ENCODE data around the gene CXCR1. TPM values are rescaled to one million over a fixed set of nuclear protein-coding genes. Genes with fewer than 3 reads are reported as not detected.

CXCR1 gene
- polyA plus RNA-seq, 1 of the 3 experiments (the other 2 are of a cell fraction) = not detected

GRCh38 chr2:218168016-218168415 is 1.3 kb upstream of the CXCR1 start:
- no peak for TF ChIP-seq POLR2AphosphoS5 (IDR thresholded peaks at IDR 0.05; ENCODE audit: low read depth, low read length)
- no peak for TF ChIP-seq RXRA (IDR thresholded peaks at IDR 0.05; ENCODE audit: borderline replicate concordance, low read depth)

GRCh38 chr2:218162814-218163213 is 3.9 kb downstream of the CXCR1 start:
- Histone ChIP-seq H3K9me3 (no peaks in the 10 kb centered on the region), H3K4me3 (ENCODE audit: low read depth in 2 of 2, low read length in 1 of 2) (no peak overlapping the region), H3K4me1 (ENCODE audit: control insufficient read depth in 1 of 2, insufficient read depth in 2 of 2, low read depth in 1 of 2, low read length in 1 of 2) (no peaks in the 10 kb centered on the region), H3K4me2 (no peak overlapping the region), H2AFZ (ENCODE audit: low read depth) (no peak overlapping the region), H4K20me1 (ENCODE audit: insufficient read depth) (no peaks in the 10 kb centered on the region), H3F3A (replicated peaks; ENCODE audit: insufficient read depth) (no peaks in the 10 kb centered on the region), H3K9ac (no peak overlapping the region), H3K9me2 (no peaks in the 10 kb centered on the region), H3K27me3 (ENCODE audit: insufficient read depth) (peaks cover 32% of the 10 kb centered on the region; the same call in 1 of the 2 replicates), H3K27ac (ENCODE audit: low read depth in 2 of 2, low read length in 1 of 2) (no peak overlapping the region), H3K36me3 (replicated peaks in 1 of 2; ENCODE audit: control insufficient read depth in 1 of 2, insufficient read depth in 2 of 2, low read length in 1 of 2) (no peaks in the 10 kb centered on the region), H3K79me2 (ENCODE audit: insufficient read depth) (no peaks in the 10 kb centered on the region)
- WGBS (ENCODE audit: low lambda C conversion rate) = 17% methylated on average over 1 of the region's 1 CpG
- ChIA-PET CTCF (interaction anchor here (0.6 kb wide), 1 partner anchor 42 kb away, joined by 3 read pairs; no protein-coding TSS in a partner anchor), POLR2A (no interaction called here)
- no peak for DNase-seq
- TF ChIP-seq POLR2AphosphoS5 (IDR thresholded peaks at IDR 0.05; ENCODE audit: low read depth, low read length) (no peak), JUND (IDR thresholded peaks at IDR 0.05) (no peak), TAF1 (IDR thresholded peaks at IDR 0.05; ENCODE audit: borderline replicate concordance, low read depth, low read length) (no peak), YY1 (IDR thresholded peaks at IDR 0.05; ENCODE audit: low read depth) (no peak), EP300 (IDR thresholded peaks at IDR 0.05; ENCODE audit: borderline replicate concordance in 1 of 2, low read depth in 1 of 2, low read length in 1 of 2) (no peak), ELF1 (IDR thresholded peaks at IDR 0.05) (no peak), RCOR1 (IDR thresholded peaks at IDR 0.05; ENCODE audit: low read length) (no peak), RXRA (IDR thresholded peaks at IDR 0.05; ENCODE audit: borderline replicate concordance, low read depth) (no peak), REST (IDR thresholded peaks at IDR 0.05; ENCODE audit: low read depth, low read length) (no peak), PBX3 (IDR thresholded peaks at IDR 0.05) (no peak), USF1 (IDR thresholded peaks at IDR 0.05; ENCODE audit: borderline replicate concordance, low read depth) (no peak), USF2 (IDR thresholded peaks at IDR 0.05; ENCODE audit: borderline replicate concordance, low read depth, low read length) (no peak), FOSL2 (IDR thresholded peaks at IDR 0.05; ENCODE audit: borderline replicate concordance, low read depth) (no peak), MAX (IDR thresholded peaks at IDR 0.05; ENCODE audit: low read depth) (no peak), ZBTB33 (IDR thresholded peaks at IDR 0.05; ENCODE audit: borderline replicate concordance, low read depth) (no peak), RAD21 (IDR thresholded peaks at IDR 0.05; ENCODE audit: low read length) (no peak), MXI1 (IDR thresholded peaks at IDR 0.05; ENCODE audit: low read depth, low read length) (no peak), MEF2A (IDR thresholded peaks at IDR 0.05; ENCODE audit: borderline replicate concordance, low read depth) (no peak), SIN3A (IDR thresholded peaks at IDR 0.05; ENCODE audit: borderline replicate concordance, low read depth, low read length) (no peak)

More at GRCh38 chr2:218168016-218168415, 1.3 kb upstream of the CXCR1 start:
- no peak overlapping the region for H3K9ac ChIP-seq
- no peaks in the 10 kb centered on the region for H3K9me2 ChIP-seq
- H3K9me3 ChIP-seq = no peaks in the 10 kb centered on the region
- H3K79me2 ChIP-seq (ENCODE audit: insufficient read depth) = no peaks in the 10 kb centered on the region
- no peaks in the 10 kb centered on the region for H3F3A ChIP-seq (replicated peaks; ENCODE audit: insufficient read depth)
- no peak for DNase-seq
- no peaks in the 10 kb centered on the region for H3K4me1 ChIP-seq (ENCODE audit: control insufficient read depth in 1 of 2, insufficient read depth in 2 of 2, low read depth in 1 of 2, low read length in 1 of 2)
- 8% methylated on average over 1 of the region's 1 CpG for WGBS (ENCODE audit: low lambda C conversion rate)
- no peak overlapping the region for H3K27ac ChIP-seq (ENCODE audit: low read depth in 2 of 2, low read length in 1 of 2)
- H3K4me2 ChIP-seq = no peak overlapping the region
- H2AFZ ChIP-seq (ENCODE audit: low read depth) = no peak overlapping the region
- peaks cover 19% of the 10 kb centered on the region; the same call in 1 of the 2 replicates for H3K27me3 ChIP-seq (ENCODE audit: insufficient read depth)
- no peak overlapping the region for H3K4me3 ChIP-seq (ENCODE audit: low read depth in 2 of 2, low read length in 1 of 2)
- ChIA-PET POLR2A (no interaction called here), CTCF (interaction anchor here (1.1 to 1.5 kb wide), 7 partner anchors 9 to 102 kb away, joined by 4 to 7 read pairs (median 5); partner anchors contain the start of genes AAMP and PNKD)
- no peaks in the 10 kb centered on the region for H3K36me3 ChIP-seq (replicated peaks in 1 of 2; ENCODE audit: control insufficient read depth in 1 of 2, insufficient read depth in 2 of 2, low read length in 1 of 2)
- H4K20me1 ChIP-seq (ENCODE audit: insufficient read depth) = no peaks in the 10 kb centered on the region

Data from SK-N-SH (cell line).